Daoy (cell line): ENCODE measurements around the gene EHMT1. TPM values are rescaled to one million over a fixed set of nuclear protein-coding genes. Genes with fewer than 3 reads are reported as not detected.

Experiments used
- DNase-seq: peaks from one replicate; pipeline ENCODE4 v3.0.0-alpha.2; 2015; ENCODE audit warnings: low read depth
- total RNA-seq: library from RNA; depleted of rRNA; stranded (reverse); fragments of >200 nt; shearing (Covaris generic); gene quantifications from 2 replicates; pipeline ENCODE4 v1.2.3, GENCODE V29; 2014

The EHMT1 gene
- total RNA-seq, 1 experiment from 2014 or later = 51.9 TPM

DNA sequence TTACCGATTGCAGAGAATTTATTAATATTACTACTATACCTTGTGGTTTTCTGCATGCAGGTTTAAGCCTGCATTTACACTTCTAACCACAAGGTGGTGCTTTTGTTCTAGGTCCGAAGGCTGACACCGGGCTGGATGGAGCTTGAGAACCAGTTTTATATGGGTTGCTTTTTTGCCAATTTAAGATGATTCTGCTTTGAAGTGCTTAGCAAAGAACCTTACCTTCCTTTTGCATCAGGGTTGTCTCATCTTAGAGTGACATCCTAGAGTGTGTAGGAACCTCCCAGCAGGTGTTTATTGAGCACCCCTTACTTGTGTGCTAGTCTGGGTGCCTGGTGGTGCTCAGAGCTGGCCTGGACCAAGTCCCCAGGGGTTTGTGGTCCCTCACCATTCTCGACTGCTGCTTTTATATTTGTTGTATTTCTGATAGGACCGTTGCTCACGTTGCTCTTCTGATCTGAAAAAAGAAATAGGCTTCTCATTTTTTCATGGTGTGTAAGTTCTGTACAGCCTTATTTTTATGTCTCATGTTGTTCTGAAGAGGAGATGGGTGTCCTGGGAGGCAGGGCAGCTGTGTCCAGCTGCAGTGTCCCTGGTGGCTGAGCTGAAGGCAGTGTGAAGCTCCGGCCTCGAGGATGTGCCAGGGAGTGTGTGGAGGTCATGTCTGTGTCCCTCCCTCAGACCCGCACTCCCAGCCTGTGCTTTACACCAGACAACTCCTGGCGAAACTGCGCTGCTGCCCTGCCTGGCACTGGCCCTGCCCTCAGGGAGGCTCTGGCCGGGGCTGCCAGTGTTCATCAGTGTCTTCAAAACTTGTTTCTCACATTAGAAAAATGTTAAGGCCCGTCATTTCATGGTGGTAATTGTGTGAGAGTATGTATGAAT is 54.3 kb downstream of the EHMT1 start:
- peak; percentile 56 for DNase-seq

DNA sequence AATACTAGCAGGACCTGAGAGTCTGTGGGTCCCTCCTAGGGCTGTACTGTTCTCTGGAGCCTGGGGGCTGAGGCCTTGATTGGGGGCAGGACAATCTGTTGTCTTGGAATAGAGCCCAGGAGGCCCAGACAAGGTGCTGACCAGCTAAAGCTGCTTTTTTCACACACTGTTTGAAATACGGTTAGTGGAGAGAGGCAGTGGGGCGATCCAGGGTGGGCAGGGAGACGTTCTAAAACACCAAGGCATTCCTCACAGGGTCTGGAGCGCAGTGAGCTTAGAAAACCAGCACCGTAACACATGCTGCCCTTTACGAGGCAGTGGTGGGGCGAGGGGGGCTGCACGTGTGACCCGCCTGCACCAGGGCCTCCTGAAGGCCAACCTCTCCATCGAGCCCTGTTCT is 55.1 kb downstream of the EHMT1 start:
- DNase-seq = no peak

DNA sequence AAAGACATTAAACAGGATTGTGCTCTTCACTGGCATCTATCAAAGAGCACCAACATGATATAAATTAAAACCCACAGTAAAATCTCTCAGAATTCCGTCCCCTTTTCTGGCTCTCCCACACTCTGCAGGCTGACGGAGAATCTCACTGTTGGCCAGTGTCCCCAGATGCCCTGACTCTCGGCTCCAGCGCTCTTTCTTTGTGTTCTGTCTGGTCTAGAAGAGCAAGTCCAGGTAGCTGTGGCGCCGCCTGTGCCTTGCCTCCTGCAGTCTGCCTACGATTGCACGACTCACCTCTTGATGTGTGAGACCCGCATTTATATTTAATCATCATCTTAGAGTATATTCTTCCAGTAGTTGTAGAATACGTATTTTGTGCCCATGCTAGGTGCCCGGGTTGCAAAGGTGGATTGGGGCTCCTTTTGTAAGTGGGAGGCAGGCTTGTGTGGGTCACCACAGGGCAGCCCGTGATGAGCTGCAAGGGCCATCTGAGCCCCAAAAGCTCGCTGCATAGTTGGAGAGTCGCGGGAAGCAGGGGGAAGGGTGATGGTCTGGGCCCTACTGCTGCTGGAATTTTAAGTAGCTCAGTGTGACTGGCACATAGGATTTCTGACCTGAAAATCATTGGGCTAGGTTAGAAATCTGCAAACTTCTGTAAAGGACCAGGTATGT is 55.6 kb downstream of the EHMT1 start:
- no peak for DNase-seq

DNA sequence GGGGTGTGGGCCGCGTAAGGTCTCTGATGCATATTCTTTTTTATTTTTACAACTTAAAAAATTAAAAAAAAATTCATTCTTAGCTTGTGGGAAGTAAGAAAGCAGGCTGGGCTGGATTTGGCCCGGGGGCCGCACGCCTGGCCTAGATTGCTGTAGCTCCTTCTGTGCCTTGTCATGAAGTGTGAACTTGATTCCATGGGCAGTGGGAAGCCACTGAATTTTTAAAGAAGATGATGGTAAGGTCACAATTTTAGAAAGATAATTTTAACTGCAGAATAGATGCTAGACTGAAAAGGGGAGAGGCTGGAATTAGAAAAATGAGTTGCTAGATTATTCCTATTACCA is 56.1 kb downstream of the EHMT1 start:
- DNase-seq = no peak

DNA sequence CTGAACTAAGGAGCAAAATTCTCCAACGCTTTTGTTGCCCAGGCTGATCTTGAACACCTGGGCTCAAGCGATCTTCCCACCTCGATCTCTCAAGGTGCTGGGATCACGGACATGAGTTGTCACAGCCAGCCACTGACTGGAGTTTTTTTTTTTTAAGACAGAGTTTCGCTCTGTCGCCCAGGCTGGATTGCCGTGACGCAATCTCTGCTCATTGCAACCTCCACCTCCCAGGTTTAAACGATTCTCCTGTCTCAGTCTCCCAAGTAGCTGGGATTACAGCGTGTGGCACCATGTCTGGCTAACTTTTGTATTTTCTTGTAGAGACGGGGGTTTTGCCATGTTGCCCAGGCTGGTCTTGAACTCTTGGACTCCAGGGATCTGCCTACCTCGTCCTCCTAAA is 58.2 kb downstream of the EHMT1 start:
- DNase-seq = no peak

DNA sequence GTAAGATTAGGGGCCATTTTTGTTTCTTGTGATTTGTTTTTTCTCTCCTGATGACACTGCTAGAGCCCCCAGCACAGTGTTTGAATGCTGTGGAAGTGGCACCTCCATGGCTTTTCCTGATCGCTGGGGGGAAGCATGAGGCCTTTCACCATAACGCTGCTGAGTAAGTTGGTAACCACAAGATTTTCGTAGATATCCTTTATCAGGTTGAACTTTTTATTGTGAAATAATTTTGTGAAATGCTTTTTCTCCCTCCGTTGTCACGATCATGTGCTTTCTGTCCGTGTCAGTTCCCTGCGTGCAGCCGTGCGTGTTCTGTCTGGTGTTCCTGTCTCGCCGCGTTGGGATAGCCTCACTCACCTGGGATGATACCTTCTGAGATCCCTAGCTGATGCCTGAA is 59.4 kb downstream of the EHMT1 start:
- DNase-seq = no peak

DNA sequence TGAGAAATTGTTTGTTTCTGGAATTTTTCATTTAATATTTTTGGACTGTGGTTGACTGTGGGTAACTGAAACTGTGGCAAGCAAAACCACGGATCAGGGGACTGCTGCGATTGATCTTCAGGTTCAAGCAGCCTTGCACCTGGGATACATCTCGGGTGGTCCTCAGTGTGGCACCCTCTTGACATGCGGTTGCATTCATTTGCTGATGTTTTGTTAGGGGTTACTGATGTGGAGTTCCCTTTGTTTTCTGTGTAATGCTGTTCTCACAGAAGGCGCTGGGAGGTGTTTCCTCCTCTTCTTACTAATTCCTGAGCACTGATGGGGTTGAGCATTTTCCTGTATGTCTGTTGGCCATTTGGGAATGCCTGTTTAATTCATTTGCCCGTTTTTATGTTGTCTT is 60.4 kb downstream of the EHMT1 start:
- DNase-seq = no peak

DNA sequence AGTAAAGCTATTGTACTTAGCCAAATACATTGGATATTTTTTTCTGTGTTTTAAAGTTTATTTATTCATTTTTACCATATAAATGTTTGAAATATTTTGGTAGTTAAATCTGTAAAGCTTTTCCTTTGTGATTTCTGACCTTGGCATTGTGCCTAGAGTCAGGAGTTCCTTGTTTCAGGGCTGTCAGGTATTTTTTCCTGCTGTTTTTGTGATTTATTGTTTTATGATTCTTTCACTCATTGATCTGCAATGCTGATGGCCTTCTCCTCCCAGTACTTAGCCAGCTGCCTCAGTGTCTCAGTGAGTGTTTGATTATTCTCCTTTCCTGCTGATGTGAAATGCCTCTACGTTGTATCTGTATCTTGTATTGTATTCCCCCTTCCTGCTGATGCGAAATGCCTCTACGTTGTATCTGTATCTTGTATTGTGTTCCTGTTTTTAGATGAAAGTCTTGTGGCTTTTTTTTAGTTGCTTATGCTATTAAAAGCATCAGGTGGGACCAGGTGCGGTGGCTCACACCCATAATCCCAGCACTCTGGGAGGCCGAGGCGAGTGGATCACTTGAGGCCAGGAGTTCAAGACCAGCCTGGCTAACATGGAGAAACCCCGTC is 61.0 kb downstream of the EHMT1 start:
- DNase-seq = no peak

DNA sequence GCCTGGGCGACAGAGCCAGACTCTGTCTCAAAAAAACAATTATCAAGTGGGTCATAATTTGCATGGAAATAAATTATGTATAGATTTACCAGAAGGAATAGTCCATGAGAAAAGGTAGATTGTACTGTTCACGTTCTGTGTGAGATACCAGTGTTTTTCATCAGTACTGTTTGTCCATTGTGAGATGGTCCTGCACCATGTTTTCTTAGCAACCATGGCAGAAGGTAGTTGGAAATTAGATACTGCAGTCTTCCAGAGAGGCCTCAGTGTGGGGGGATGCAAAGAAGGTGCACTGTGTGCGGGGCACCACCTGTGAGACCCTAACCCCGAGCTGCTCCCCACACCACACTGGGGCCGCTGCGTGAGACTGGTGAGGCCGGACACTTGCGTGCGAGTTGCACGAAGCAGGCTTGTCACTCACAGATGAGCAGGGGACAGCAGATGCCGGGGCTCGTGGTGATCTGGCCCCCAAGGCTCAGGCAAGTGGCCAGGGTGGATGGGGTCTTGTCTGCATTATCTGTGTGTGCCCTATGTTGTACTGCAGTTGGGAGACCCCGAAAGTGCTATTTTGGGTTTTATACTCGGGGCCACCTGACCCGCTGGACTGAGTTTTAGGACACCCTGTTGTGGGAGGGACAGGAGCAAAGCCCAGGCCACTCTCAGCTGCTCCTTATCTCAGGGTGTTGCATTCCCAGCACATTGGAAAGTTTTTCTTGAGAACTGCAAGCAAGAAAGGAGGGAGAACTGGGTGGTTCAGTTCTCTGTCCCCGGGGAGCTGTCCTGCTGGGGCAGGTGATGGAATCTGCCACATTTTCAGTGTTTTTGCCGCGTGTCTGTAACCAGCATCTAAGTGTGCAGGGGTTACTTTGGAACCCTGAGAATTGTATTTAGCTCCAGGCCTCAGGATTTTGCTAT is 61.9 kb downstream of the EHMT1 start:
- no peak for DNase-seq

DNA sequence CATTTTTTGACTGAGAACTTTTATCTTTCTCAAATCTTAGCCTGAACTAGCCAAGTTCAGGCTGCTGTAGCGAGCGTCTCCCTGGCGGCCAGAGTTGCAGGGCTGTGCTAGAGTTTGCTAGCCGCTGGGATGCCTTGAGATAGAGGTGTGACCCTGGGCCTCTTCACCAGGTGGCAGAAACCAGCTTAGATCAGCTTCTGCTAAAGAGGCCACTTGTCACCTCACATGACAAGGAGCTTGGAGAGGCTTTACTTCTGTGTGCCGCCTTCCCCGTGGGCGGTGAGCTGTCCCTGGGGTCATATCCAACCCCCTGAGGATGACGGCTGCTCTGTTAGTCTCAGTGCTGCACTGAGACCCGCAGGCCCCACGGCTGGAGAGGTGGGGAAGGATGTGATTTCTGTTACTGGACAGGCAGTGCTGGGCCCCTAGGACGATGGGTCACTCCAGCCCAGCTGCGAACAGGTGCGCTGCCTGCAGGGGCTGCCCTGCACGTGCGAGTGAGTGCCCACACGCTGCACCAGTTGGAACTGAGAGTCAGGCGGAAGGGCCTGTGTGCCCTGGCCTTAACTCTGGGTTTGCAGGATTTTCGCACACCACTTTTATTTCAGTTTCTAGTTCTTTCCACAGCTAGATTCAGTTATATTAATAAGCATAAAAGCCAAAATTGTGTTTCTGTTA is 63.8 kb downstream of the EHMT1 start:
- DNase-seq = no peak

DNA sequence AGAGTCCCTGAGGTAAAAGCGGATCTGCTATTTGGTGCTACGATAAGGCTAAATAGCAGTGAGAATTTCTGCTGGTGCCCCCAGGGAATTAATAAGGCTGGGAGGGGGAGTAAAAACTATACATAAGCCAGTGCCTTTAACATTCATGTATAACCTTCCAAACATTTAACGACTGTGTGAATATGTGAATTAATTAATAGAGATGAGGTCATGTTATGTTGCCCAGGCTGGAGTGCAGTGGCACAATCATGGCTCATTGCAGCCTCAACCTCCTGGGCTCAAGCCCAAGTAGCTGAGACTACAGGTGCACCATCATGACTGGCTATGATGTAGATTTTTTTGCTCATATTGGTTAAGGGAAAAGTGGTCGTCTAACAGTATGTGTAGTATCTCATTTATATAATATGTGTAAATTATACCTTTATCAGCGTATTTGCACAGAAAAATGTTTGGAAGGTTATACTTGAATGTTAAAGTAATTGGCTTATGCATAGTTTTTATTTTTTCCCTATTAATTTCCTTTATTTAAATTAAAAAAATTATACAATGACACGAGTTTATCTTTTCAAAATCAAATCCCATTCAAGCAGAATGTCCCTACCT is 64.6 kb downstream of the EHMT1 start:
- DNase-seq = no peak

DNA sequence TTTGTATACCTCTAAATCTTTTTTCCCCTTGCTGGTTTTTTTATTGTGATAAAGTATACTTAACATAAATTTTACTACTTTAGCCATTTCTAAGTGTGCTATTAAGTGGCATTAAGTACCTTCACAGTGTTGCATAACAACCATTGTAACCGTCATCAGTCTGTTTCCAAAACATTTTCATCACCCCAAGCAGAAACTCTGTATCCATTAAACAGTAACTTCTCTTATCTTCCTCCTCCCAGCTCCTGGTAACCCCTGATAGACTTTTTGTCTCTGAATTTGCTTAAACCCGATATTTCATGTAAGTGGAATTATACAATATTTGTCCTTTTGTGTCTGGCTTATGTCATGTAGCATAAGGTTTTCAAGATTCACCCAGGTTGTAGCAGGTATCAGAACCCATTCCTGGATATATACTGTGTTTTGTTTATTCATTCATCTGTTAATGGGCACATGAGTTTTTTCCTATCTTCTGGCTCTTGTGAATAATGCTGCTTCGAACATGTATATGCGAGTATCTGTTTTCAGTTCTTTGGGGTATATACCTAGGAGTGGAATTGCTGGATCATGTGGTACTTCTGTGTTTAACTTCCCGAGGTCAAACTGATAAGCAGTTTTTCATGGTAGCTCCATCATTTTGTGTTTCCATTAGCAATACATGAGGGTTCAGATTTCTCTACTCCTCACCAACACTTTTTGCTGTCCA is 66.4 kb downstream of the EHMT1 start:
- no peak for DNase-seq

DNA sequence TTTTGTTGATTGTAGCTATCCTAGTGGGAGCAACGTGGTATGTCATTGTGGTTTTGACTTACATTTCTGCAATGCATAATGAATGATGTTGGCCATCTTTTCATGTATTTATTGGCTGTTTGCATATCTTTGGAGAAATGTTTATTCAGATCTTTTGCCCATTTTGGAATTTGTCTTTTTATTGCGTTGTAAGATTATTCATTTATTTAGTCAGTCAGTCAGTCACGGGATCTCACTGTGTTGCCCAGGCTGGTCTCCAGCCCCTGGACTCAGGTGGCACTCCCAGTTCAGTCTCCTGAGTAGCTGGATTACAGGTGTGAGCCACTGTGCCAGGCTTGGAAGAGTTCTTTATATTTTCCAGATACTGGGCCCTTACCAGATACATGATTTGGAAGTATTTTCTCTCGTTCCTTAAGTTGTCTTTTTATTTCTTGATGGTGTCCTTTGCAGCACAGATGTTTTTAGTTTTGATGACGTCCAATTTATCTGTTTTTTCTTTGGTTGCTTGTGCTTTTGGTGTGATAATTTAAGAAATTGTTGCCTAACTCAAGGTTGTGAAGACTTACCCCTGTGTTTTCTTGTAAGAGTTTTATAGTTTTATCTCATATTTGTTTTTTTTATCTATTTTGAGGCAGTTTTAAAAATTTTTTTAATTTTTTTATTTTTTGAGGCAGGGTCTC is 67.1 kb downstream of the EHMT1 start:
- DNase-seq = no peak

DNA sequence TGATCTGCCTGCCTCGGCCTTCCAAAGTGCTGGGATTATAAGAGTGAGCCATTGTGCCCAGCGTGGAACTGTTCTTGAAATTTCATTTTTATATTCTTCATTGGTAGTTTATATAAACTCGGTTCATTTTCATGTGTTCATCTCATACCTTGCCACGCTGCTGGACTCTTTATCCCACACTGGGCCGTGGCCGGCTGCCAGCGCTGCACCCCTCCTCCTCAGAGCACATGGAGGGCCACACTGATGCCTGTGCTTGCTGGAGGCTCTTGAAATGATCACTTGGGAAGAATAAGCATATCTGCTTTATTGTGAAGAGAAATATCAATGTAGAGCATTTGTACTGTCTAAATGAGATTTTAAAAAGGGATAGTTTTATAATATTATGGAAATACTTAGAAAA is 69.5 kb downstream of the EHMT1 start:
- no peak for DNase-seq

DNA sequence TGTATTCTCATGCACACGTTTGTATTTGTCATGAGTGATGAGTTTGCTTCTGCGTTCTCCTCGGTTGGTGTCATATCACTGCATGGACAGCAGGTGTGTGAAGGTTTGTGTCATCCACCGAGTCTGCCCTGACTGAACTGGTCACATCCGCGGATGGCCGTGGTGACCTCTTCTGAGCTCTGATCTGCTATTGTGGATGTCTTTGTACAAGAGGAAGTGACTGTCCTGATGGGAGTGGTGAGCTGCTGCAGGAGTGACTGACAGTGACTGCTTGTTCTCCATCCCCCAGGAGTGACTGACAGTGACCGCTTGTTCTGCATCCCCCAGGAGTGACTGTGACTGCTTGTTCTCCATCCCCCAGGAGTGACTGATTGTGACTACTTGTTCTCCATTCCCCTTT is 69.9 kb downstream of the EHMT1 start:
- no peak for DNase-seq

DNA sequence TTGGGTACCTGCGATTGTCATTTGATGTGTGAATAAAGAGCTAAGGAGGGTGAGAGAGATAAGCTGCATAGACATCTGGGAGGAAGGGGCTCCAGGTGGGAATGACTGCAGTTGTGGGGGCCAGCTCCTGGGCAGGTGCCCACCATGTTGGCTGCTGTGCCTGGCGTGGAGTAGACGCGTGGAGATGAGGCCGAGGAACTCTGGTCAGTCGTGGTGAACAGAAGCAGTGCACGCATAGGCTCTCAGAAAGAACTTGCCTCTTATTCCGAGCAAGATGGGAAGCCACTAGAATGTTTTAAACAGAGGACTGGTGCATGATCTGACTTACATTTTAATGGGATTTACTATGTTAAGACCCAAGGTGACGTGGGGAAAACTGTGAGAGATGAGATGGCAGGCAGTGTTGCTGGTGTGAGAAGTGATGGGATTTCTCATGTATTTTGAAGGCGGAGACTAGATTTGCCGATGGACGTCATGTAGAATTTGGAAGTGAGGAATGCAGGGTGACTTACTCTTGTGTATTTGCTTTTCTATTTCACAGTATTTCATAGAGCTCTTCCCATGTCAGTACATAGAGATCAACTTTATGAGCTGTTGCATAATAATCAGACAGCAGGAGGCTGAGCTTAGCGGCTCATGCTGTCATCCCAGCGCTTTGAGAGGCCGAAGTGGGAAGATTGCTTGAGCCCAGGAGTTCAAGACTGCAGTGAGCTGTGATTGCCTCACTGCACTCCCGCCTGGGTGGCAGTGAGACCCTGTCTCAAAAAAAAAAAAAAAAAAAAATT is 71.1 kb downstream of the EHMT1 start:
- no peak for DNase-seq

DNA sequence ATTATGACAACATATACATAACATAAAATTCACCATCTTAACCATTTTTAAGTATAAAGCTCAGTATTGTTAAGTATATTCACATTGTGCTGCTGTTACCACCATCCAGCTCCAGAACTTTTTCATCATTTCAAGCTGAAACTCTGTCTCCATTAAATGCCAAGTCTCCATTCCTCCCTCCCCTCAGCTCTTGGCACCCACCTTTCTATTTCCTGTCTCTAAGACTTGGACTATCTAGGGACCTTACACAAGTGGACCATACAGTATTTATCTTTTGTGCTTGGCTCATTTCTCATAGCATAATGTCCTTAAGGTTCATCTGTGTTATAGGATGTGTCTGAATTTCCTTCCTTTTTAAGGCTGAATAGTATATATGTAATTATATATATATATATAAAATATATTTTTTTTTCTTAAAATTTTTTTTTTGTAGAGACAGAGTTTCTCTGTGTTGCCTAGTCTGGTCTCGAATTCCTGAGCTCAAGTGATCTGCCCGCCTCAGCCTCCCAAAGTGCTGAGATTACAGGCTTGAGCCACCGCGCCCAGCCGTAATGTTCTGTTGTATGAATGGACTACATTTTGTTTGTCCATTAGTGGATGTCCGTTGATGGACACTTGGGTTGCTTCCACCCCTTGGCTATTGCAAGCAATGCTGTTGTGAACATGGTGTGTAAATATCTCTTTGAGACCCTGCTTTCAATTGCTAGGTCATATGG is 72.3 kb downstream of the EHMT1 start:
- DNase-seq = no peak

DNA sequence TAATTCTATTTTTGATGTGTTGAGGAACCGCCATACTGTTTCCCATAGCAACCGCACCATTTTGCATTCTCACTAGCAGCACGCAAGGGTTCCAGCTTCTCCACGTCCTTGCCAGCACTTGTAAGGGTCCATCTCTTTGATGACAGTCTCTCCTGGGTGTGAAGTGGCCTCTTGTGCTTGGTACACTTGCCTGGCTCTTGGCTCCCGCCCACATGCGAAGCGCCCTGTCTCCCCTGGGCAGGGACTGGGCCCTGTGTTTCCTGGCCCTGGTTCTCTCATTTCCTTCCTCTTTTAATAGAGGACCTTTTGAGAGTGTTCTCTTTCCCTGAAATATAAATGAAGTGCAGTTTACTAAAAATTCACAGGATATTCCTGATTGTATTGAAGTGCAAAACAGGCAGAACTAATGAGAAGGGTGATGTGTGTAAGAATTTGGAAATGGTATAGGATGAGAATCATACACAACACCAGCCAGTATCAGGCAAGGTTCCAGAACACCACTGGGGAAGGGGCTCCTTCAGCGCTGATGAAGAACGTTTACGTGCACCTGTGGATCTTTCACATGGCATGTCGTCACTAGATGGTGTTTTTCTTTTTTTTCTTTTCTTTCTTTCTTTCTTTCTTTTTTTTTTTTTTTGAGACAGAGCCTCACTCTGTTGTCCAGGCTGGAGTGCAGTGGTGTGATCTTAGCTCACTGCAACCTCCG is 73.0 kb downstream of the EHMT1 start:
- DNase-seq = no peak
